H1 (cell line): ENCODE measurements around the gene MCM8. TPM values are rescaled to one million over a fixed set of nuclear protein-coding genes. Genes with fewer than 3 reads are reported as not detected.

ENCODE experiments used
- CTCF ChIA-PET: fragments of 300-600 bp; sonication (Branson Sonifier 250); formaldehyde crosslinking; loops from one replicate; lab custom pipeline; 2021; ENCODE audit not compliant: partially characterized antibody; lab: Charles Lee
- POLR2A ChIA-PET: fragments of 300-600 bp; sonication (Branson Sonifier 250); formaldehyde crosslinking; loops from one replicate; lab custom pipeline; 2021; ENCODE audit warnings: inconsistent platforms; ENCODE audit not compliant: partially characterized antibody; lab: Charles Lee
- DNase-seq, 2 experiments: peaks; one replicate each; pipeline versions ENCODE4 v3.0.0 to v3.0.0-alpha.2; 2010 to 2022; ENCODE audit warnings: low spot score in 2 of 2, low read depth in 1 of 2, mixed read lengths in 1 of 2
- FAIRE-seq: peaks from 2 replicates; lab custom pipeline; 2011; peaks lifted over from hg19 to GRCh38; lab: Jason Lieb, UNC
- H2AFZ ChIP-seq: 2 replicates; pipeline ENCODE4 v1.8.1; 2012; ENCODE audit warnings: low read length, inconsistent platforms
- H2AK5ac ChIP-seq: 2 replicates; pipeline ENCODE4 v1.6.1; 2013; ENCODE audit warnings: low read depth, low read length
- H2BK120ac ChIP-seq: replicated peaks from 2 replicates; pipeline ENCODE3; 2013; ENCODE audit warnings: low read depth, low read length, inconsistent platforms
- H2BK12ac ChIP-seq: 2 replicates; pipeline ENCODE4 v1.6.1; 2013; ENCODE audit warnings: low read depth, low read length
- H2BK15ac ChIP-seq: 2 replicates; pipeline ENCODE4 v1.6.1; 2013; ENCODE audit warnings: low read length
- H2BK20ac ChIP-seq: 2 replicates; pipeline ENCODE4 v1.6.1; 2013; ENCODE audit warnings: low read length
- H2BK5ac ChIP-seq: 2 replicates; pipeline ENCODE4 v1.6.1; 2013; ENCODE audit warnings: low read depth, low read length
- H3K14ac ChIP-seq: 2 replicates; pipeline ENCODE4 v1.6.1; 2013; ENCODE audit warnings: inconsistent platforms; ENCODE audit not compliant: insufficient read length
- H3K18ac ChIP-seq: 2 replicates; pipeline ENCODE4 v1.6.1; 2013; ENCODE audit warnings: low read length; ENCODE audit errors: extremely low read depth
- H3K23ac ChIP-seq: 2 replicates; pipeline ENCODE4 v1.6.1; 2013; ENCODE audit warnings: inconsistent platforms; ENCODE audit not compliant: insufficient read length
- H3K23me2 ChIP-seq: 2 replicates; pipeline ENCODE4 v1.6.1; 2013; ENCODE audit warnings: low read depth, low read length
- H3K27ac ChIP-seq: 2 replicates; pipeline ENCODE4 v1.6.1; 2011; ENCODE audit warnings: low read depth, low read length, inconsistent platforms
- H3K27me3 ChIP-seq, 4 experiments: replicated peaks in 1 of 4; 1 replicate in 1 of 4; 2 replicates in 3 of 4; pipeline versions ENCODE4 v1.6.1 to v1.8.1; 2011 to 2013; ENCODE audit warnings: low read length in 3 of 4, mild to moderate bottlenecking in 3 of 4, inconsistent platforms in 2 of 4, mixed read lengths in 2 of 4, moderate library complexity in 1 of 4; ENCODE audit not compliant: control insufficient read depth in 3 of 4, insufficient read depth in 3 of 4; ENCODE audit errors: extremely low read depth in 1 of 4
- H3K36me3 ChIP-seq, 4 experiments: 2 replicates each; pipeline versions ENCODE4 v1.6.1 to v1.8.1; 2011 to 2013; ENCODE audit warnings: mild to moderate bottlenecking in 4 of 4, low read length in 3 of 4, moderate library complexity in 2 of 4, control low read depth in 1 of 4, inconsistent platforms in 1 of 4; ENCODE audit not compliant: insufficient read depth in 4 of 4, control insufficient read depth in 2 of 4
- H3K4ac ChIP-seq: replicated peaks from 2 replicates; pipeline ENCODE3; 2013; ENCODE audit warnings: low read length, low read depth, mixed read lengths, inconsistent platforms; ENCODE audit not compliant: insufficient read length
- H3K4me1 ChIP-seq, 4 experiments: replicated peaks in 1 of 4; 1 replicate in 1 of 4; 2 replicates in 3 of 4; pipeline versions ENCODE4 v1.6.1 to v1.8.1; 2011 to 2013; ENCODE audit warnings: low read length in 3 of 4, inconsistent platforms in 2 of 4, mixed read lengths in 1 of 4; ENCODE audit not compliant: insufficient read depth in 4 of 4, control insufficient read depth in 3 of 4
- H3K4me2 ChIP-seq, 2 experiments: 2 replicates each; pipeline versions ENCODE4 v1.6.1 to v1.8.1; 2011 to 2013; ENCODE audit warnings: low read depth in 2 of 2, low read length in 2 of 2, control low read depth in 1 of 2, inconsistent platforms in 1 of 2, mild to moderate bottlenecking in 1 of 2; ENCODE audit not compliant: insufficient read depth in 1 of 2
- H3K4me3 ChIP-seq, 4 experiments: fragments of 200-600, 300-600 bp in 1 of 4; sonication (generic), shearing (Covaris generic), sonication (Bioruptor Twin) in 1 of 4; 2 replicates each; pipeline versions ENCODE4 v1.5.1 to v1.8.1; 2011 to 2016; ENCODE audit warnings: low read length in 4 of 4, low read depth in 3 of 4, control low read depth in 2 of 4, inconsistent platforms in 2 of 4, mild to moderate bottlenecking in 2 of 4, mixed read lengths in 1 of 4, moderate library complexity in 1 of 4; ENCODE audit not compliant: insufficient read depth in 2 of 4; ENCODE audit errors: extremely low read depth in 1 of 4
- H3K56ac ChIP-seq: replicated peaks from 2 replicates; pipeline ENCODE3; 2013; ENCODE audit warnings: low read depth, mild to moderate bottlenecking, mixed read lengths, low read length, inconsistent platforms; ENCODE audit not compliant: insufficient read length
- H3K79me1 ChIP-seq: 2 replicates; pipeline ENCODE4 v1.6.1; 2013; ENCODE audit warnings: low read depth, low read length, control low read depth
- H3K79me2 ChIP-seq, 2 experiments: 2 replicates each; pipeline versions ENCODE4 v1.6.1 to v1.8.1; 2012 to 2013; ENCODE audit warnings: low read length in 2 of 2, mild to moderate bottlenecking in 2 of 2, inconsistent platforms in 1 of 2; ENCODE audit not compliant: insufficient read depth in 2 of 2, control insufficient read depth in 1 of 2
- H3K9ac ChIP-seq, 4 experiments: replicated peaks in 1 of 4; 1 replicate in 1 of 4; 2 replicates in 3 of 4; pipeline versions ENCODE4 v1.6.1 to v1.8.1; 2011 to 2013; ENCODE audit warnings: low read depth in 3 of 4, low read length in 3 of 4, control low read depth in 2 of 4, mild to moderate bottlenecking in 2 of 4, moderate library complexity in 2 of 4, inconsistent platforms in 1 of 4; ENCODE audit errors: extremely low read depth in 1 of 4
- H3K9me3 ChIP-seq, 2 experiments: 2 replicates each; pipeline versions ENCODE4 v1.6.1 to v1.8.1; 2012 to 2013; ENCODE audit warnings: mild to moderate bottlenecking in 2 of 2, moderate library complexity in 2 of 2, control low read depth in 1 of 2, inconsistent platforms in 1 of 2, low read depth in 1 of 2, low read length in 1 of 2, mixed read lengths in 1 of 2; ENCODE audit not compliant: insufficient read depth in 2 of 2
- H4K20me1 ChIP-seq, 2 experiments: replicated peaks in 1 of 2; 2 replicates each; pipeline versions ENCODE3 to v1.8.1; 2011 to 2013; ENCODE audit warnings: inconsistent platforms in 2 of 2, low read length in 2 of 2, mild to moderate bottlenecking in 1 of 2; ENCODE audit not compliant: insufficient read depth in 2 of 2, control insufficient read depth in 1 of 2
- H4K5ac ChIP-seq: 2 replicates; pipeline ENCODE4 v1.6.1; 2013; ENCODE audit warnings: low read length, low read depth, mixed read lengths, inconsistent platforms; ENCODE audit not compliant: insufficient read length
- H4K8ac ChIP-seq: 2 replicates; pipeline ENCODE4 v1.8.0; 2013; ENCODE audit warnings: mild to moderate bottlenecking, moderate library complexity, low read length, inconsistent platforms; ENCODE audit not compliant: insufficient read depth; ENCODE audit errors: extremely low read depth
- H4K91ac ChIP-seq: replicated peaks from 2 replicates; pipeline ENCODE3; 2013; ENCODE audit warnings: low read length, mixed read lengths, inconsistent platforms; ENCODE audit not compliant: insufficient read length
- CBX5 ChIP-seq: fragments of 300-800, 300-1000 bp; sonication (generic); IDR thresholded peaks from 2 replicates; pipeline ENCODE4 v1.7.1; 2016; ENCODE audit warnings: antibody characterized with exemption, low read length, low read depth
- GTF2F1 ChIP-seq: IDR thresholded peaks from 2 replicates; pipeline ENCODE4 v1.6.1; 2012; ENCODE audit warnings: low read depth, low read length, improper control_type of control experiment, borderline replicate concordance
- RBBP5 ChIP-seq: IDR thresholded peaks from 2 replicates; pipeline ENCODE4 v1.7.1; 2012; ENCODE audit warnings: low read depth, mild to moderate bottlenecking, inconsistent platforms, low read length, moderate library complexity, borderline replicate concordance
- RNF2 ChIP-seq: fragments of 200-900, 300-1000 bp; sonication (generic); IDR thresholded peaks from 2 replicates; pipeline ENCODE4 v1.7.1; 2016; ENCODE audit warnings: borderline replicate concordance, low read depth, mild to moderate bottlenecking, antibody characterized with exemption, low read length; ENCODE audit not compliant: poor library complexity, severe bottlenecking; ENCODE audit errors: missing control alignments
- SAP30 ChIP-seq: fragments of 300-600 bp; sonication (generic); IDR thresholded peaks from 2 replicates; pipeline ENCODE4 v1.7.1; 2012; ENCODE audit warnings: low read length, moderate library complexity, mild to moderate bottlenecking, inconsistent platforms; ENCODE audit not compliant: insufficient read depth, insufficient replicate concordance
- SP4 ChIP-seq: IDR thresholded peaks from 2 replicates; pipeline ENCODE4 v1.6.1; 2012; ENCODE audit warnings: low read length, inconsistent platforms
- SRF ChIP-seq: IDR thresholded peaks from 2 replicates; pipeline ENCODE4 v1.6.1; 2011; ENCODE audit warnings: mild to moderate bottlenecking, low read depth, low read length, moderate library complexity
- SUZ12 ChIP-seq: fragments of 200-600 bp; sonication (generic); IDR thresholded peaks from 2 replicates; pipeline ENCODE4 v1.6.1; 2012; ENCODE audit warnings: mild to moderate bottlenecking, inconsistent platforms, low read length, moderate library complexity, mixed read lengths
- TCF12 ChIP-seq: IDR thresholded peaks from 2 replicates; pipeline ENCODE4 v1.6.1; 2011; ENCODE audit warnings: low read depth, mild to moderate bottlenecking, low read length
- YY1 ChIP-seq: IDR thresholded peaks from 2 replicates; pipeline ENCODE4 v1.6.1; 2011; ENCODE audit warnings: low read depth, mild to moderate bottlenecking, low read length
- polyA plus RNA-seq, 7 experiments: library from polyadenylated mRNA; depleted of rRNA in 3 of 7; stranded (reverse) in 5 of 7; unstranded in 2 of 7; fragments of >200 nt in 5 of 7; fragments of 200-250 nt in 2 of 7; gene quantifications; 1 replicate in 5 of 7; 2 replicates in 1 of 7; 4 replicates in 1 of 7; pipeline versions ENCODE4 v1.2.1 to v1.2.3, GENCODE V29; 2011 to 2013; ENCODE audit warnings: missing spikeins in 2 of 7, mixed read lengths in 2 of 7
- total RNA-seq: library from RNA; stranded (reverse); fragmentation: NEBNext Ultra II Directional; extraction: Animal tissue kit (Norgen Biotek cat#: 25700); gene quantifications from 2 replicates; pipeline ENCODE4 v1.2.1, GENCODE V29; 2021

MCM8 gene
- total and polyA plus RNA-seq, 2 of the 8 experiments (the other 6 are each of a cell fraction or from before 2014, with no cell fraction given): 7.1 to 31.9 TPM

GRCh38 chr20:5969940-5970339, 19.5 kb downstream of the MCM8 start:
- no peak for DNase-seq
- Histone ChIP-seq H2BK15ac (no peak overlapping the region), H3K56ac (no peak overlapping the region), H4K8ac (no peak overlapping the region), H3K23ac (no peak overlapping the region), H3K27me3 (peaks cover 13 to 58% (median 34%) of the 10 kb centered on the region in 4 experiments), H3K4me3 (no peak overlapping the region), H3K27ac (no peak overlapping the region), H3K79me1 (no peaks in the 10 kb centered on the region), H4K20me1 (peaks cover 30 to 33% of the 10 kb centered on the region in 2 experiments), H3K79me2 (no peaks in the 10 kb centered on the region), H2AK5ac (no peak overlapping the region), H2AFZ (no peak overlapping the region), H4K91ac (no peak overlapping the region), H3K23me2 (no peaks in the 10 kb centered on the region), H3K36me3 (peaks cover 0 to 51% (median 23%) of the 10 kb centered on the region in 4 experiments; a peak in 6 of 8 replicates), H3K9me3 (no peaks in the 10 kb centered on the region), H3K18ac (no peak overlapping the region), H3K4me2 (no peak overlapping the region), H2BK120ac (no peak overlapping the region), H3K4ac (no peak overlapping the region), H2BK12ac (no peak overlapping the region), H3K14ac (no peak overlapping the region), H4K5ac (no peak overlapping the region), H2BK5ac (no peak overlapping the region), H3K4me1 (peaks cover 0 to 14% (median 4%) of the 10 kb centered on the region in 4 experiments; a peak in 2 of 7 replicates), H3K9ac (no peak overlapping the region), H2BK20ac (no peak overlapping the region)
- ChIA-PET CTCF (no interaction called here), POLR2A (interaction anchor here (1.0 to 1.5 kb wide), 2 partner anchors 8 to 133 kb away, joined by 3 read pairs; no protein-coding TSS in a partner anchor)
- no peak for FAIRE-seq
- no peak for TF ChIP-seq SUZ12
- TF ChIP-seq GTF2F1: no peak
- TF ChIP-seq YY1: no peak
- no peak for TF ChIP-seq SAP30
- no peak for TF ChIP-seq TCF12
- TF ChIP-seq RNF2: no peak
- TF ChIP-seq CBX5: no peak
- TF ChIP-seq SP4: no peak
- no peak for TF ChIP-seq RBBP5
- no peak for TF ChIP-seq SRF
